GM13977 (cell line): ENCODE results near the gene SCFD2.
"Not testable (repeated sequence)": the region's sequence is repeated elsewhere in the genome, so short reads cannot be mapped to it uniquely, and the experiment has no call there.

Experiments
- DNase-seq: peaks from one replicate; pipeline ENCODE4 v3.0.0; 2012; ENCODE audit warnings: low spot score
- in situ Hi-C: fragments of 300-500 bp; cut with MboI; formaldehyde crosslinking; loops from one replicate; pipeline ENCODE4 v1.12.0; 2022; ENCODE audit warnings: low sequenced_read_pairs, low pct_unique_long_range_greater_than_20kb, mixed read lengths, inconsistent platforms; ENCODE audit not compliant: unreplicated experiment
- TF ChIP-seq, protein P1 (sequence below): IDR thresholded peaks from 2 replicates; pipeline ENCODE4 v1.5.1; 2012; ENCODE audit warnings: mild to moderate bottlenecking, control low read depth; ENCODE audit not compliant: insufficient read depth; ENCODE audit errors: extremely low read depth, missing control alignments

Gene SCFD2

DNA sequence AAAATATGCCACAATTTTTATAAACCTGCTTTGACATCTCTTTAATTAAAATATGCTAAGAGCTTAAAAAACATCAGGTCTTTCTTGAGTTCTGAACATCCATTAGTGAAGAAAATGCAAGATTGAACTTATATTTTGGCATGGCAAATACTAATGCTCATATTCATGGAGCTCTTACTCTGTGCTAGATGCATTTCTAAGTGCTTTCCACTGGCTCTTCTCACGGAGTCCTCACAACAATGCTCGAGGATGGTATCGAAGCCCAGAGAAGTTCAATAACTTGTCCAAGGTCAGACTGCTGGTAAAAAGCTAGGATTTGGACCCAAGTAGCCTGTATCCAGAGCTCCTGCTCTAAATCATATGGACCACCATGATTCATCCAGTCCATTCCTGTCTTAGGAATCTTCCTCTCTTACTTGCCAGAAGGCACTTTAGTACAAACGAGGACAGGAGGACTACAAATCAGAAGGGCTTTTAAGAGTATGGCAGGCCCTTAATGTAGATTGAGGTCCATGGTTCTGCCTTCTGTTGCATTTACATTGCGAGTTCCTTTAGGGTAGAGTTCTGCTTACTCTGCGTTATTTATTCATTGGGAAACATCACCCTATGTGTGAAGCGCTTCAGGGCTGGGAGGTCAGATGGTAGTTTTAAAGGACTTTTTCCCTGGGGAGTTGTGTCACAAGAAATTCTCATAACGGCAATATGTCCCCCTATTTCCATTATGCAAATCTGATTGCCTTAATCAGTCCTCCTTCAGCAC, 304.6 kb downstream of the SCFD2 start:
- in situ Hi-C loops: no loop called here
- no peak for DNase-seq
- TF ChIP-seq, protein P1, sequence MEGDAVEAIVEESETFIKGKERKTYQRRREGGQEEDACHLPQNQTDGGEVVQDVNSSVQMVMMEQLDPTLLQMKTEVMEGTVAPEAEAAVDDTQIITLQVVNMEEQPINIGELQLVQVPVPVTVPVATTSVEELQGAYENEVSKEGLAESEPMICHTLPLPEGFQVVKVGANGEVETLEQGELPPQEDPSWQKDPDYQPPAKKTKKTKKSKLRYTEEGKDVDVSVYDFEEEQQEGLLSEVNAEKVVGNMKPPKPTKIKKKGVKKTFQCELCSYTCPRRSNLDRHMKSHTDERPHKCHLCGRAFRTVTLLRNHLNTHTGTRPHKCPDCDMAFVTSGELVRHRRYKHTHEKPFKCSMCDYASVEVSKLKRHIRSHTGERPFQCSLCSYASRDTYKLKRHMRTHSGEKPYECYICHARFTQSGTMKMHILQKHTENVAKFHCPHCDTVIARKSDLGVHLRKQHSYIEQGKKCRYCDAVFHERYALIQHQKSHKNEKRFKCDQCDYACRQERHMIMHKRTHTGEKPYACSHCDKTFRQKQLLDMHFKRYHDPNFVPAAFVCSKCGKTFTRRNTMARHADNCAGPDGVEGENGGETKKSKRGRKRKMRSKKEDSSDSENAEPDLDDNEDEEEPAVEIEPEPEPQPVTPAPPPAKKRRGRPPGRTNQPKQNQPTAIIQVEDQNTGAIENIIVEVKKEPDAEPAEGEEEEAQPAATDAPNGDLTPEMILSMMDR: no peak

DNA sequence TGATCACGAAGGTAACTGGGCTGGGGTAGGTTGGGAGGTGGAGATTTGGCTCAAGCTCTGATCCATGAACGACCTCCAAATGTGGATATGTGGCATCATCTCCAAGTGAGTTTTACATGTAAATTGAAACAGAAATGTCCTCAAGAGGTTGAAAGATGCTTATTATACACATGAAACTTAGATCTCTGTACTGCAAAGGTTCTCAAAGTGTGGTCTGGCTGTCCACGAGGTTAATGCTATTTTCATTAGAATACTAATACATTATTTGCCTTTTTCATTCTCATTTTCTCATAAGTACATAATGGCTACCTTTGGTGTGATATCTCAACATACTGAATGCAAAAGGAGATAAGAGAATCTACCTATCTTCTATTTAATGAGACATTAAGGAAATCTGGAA, 305.6 kb downstream of the SCFD2 start:
- in situ Hi-C loops: no loop called here
- TF ChIP-seq, protein P1: no peak
- no peak for DNase-seq

DNA sequence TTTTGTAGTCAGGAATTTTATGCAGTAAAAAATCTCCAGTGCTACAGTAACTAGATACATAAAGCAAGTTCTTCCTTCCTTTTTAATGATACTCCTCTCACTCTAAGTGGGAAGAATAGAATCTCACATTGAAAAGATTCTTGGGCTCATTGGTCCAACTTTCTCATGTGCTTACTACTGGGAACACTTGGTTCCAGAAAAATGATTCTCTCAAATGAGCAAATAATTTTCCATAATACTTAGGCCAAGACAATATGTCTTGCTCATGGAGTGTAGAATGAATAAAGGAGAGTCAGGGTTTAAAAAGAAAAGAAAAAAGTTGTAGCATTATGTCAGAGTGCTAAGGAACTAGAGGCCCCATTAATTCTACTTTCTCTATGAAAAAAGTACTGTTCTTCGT, 306.0 kb downstream of the SCFD2 start:
- no peak for DNase-seq
- TF ChIP-seq, protein P1: no peak
- in situ Hi-C loops: no loop called here

DNA sequence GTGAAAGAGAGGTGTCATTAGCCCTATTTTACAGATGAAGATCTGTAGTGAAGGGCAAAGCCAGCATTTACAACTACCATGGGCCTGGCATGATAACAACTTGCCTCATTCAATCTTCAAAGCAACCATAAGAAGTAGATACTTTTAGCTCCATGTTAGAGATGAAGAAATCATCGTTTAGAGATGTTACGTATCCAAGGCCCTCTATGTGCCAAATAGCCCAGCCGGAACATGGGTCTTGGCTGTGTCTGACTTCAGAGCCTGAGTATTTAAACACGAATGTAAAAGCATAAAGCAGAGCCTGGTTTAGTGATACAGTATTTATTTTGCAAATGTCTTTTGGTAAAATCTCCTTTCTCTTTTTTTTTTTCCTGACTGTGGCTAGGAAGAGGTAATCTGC, 306.6 kb downstream of the SCFD2 start:
- TF ChIP-seq, protein P1: no peak
- in situ Hi-C loops: no loop called here
- no peak for DNase-seq

DNA sequence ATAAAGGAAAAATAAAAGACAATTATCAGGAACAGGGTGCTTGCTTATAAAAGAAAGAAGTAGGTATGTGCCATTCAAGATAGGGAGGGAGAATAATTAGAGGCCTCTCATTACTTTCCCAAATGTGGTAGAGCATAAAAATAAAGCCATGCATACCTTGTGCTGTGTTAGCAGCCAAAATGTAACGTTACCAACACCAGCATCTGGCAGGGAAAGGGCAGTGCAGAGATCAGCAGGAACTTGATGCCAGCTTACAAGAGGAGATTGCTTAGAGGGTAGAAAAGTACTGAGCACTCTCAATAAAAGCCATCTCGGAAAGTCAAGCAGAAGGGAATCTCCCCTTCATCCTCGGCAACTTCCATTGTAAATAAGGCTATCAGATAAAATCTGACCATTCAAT, 308.2 kb downstream of the SCFD2 start:
- TF ChIP-seq, protein P1: no peak
- in situ Hi-C loops: no loop called here
- DNase-seq: no peak

DNA sequence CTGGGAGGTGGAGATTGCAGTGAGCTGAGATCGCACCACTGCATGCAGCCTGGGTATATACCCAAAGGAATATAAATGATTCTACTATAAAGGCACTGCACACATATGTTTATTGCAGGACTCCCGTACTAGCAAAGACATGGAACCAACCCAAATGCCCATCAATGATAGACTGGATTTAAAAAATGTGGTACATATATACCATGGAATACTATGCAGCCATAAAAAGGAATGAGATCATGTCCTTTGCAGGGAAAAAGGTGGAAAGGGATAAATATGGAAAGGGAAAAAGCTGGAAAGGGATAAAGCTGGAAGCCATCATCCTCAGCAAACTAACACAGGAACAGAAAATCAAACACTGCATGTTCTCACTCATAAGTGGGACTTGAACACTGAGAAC, 308.8 kb downstream of the SCFD2 start:
- in situ Hi-C loops, DNase-seq: not testable (repeated sequence)

DNA sequence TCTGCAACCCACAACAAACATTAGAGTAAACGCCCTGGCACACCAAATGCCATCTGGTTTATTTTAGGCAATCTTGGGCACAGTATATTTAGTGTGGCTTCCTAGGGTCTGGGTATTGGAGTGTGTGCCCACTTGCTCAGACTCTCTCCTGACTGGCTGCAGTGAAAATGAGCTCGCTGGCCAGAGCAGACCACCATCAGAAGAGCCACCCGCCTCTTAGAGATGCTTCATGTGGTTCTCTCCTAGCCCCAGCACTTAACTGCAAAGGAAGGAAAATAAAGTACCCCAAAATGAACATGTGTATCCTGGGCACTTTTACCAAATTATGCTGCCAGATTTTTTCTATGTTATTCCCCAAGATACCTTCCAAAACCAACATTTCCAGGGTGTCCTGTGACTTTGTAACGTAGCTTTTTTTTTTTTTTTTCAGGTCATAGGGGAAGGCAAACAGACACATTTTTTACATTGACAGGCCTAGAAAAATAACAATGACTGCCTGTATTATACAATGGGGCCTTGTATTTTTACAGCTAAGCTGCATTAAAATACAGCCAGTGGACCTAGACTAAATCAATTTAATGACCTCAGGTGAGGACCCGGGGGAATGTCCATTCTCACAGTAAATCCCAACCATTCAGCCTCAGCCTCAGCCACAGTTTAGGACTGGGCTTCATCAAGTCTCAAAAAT, 310.0 kb downstream of the SCFD2 start:
- DNase-seq: no peak
- TF ChIP-seq, protein P1: no peak
- in situ Hi-C loops: no loop called here
